GM19397 (cell line): Measurements from ENCODE around the gene WNT6.

Experiments used
- ATAC-seq: cut with Tn5 transposase; IDR thresholded peaks from one replicate; pipeline ENCODE4 v1.9.1; 2021; ENCODE audit warnings: mild to moderate bottlenecking, moderate library complexity; ENCODE audit not compliant: unreplicated experiment

Gene WNT6

GRCh38 chr2:218877331-218877730, 17.7 kb downstream of the WNT6 start:
- ATAC-seq, result no peak

- no peak for ATAC-seq
These were observed 18.3 kb downstream of the WNT6 start for GRCh38 chr2:218877891-218878290.

GRCh38 chr2:218878486-218878885, 18.9 kb downstream of the WNT6 start:
- no peak for ATAC-seq

GRCh38 chr2:218878926-218879761, 19.5 kb downstream of the WNT6 start:
- ATAC-seq, result no peak

GRCh38 chr2:218879776-218880101, 20.1 kb downstream of the WNT6 start:
- ATAC-seq, result no peak

GRCh38 chr2:218880102-218880858, 20.7 kb downstream of the WNT6 start, which contains the start of gene WNT10A:
Gene WNT10A (plus strand): TSS chr2:218880852. CDS start chr2:218880996, 144 bp downstream.
- ATAC-seq, result peak; percentile 56

- no peak for ATAC-seq
These were observed 21.4 kb downstream of the WNT6 start for GRCh38 chr2:218880859-218881594.

GRCh38 chr2:218881744-218882460, 22.3 kb downstream of the WNT6 start:
- no peak for ATAC-seq

- ATAC-seq, result no peak
These were observed 22.8 kb downstream of the WNT6 start for GRCh38 chr2:218882461-218882816.

- ATAC-seq, result no peak
These were observed 23.3 kb downstream of the WNT6 start for GRCh38 chr2:218882866-218883366.

GRCh38 chr2:218883491-218884490, 24.2 kb downstream of the WNT6 start:
- ATAC-seq, result peak; percentile 28

GRCh38 chr2:218884519-218884918, 24.9 kb downstream of the WNT6 start:
- no peak for ATAC-seq

GRCh38 chr2:218885981-218886947, 26.7 kb downstream of the WNT6 start:
- peak; percentile 42 for ATAC-seq

- ATAC-seq, result no peak
These were observed 27.5 kb downstream of the WNT6 start for GRCh38 chr2:218887079-218887478.

- no peak for ATAC-seq
These were observed 28.7 kb downstream of the WNT6 start for GRCh38 chr2:218888341-218888740.

GRCh38 chr2:218889937-218890336, 30.3 kb downstream of the WNT6 start:
- ATAC-seq, result no peak

GRCh38 chr2:218890369-218890768, 30.8 kb downstream of the WNT6 start:
- no peak for ATAC-seq
